SU-DHL-6 (cell line): Measurements from ENCODE around the gene CLN6.

Experiments
- CTCF ChIP-seq: fragments of 200-600 bp; sonication (generic); IDR thresholded peaks from one replicate; pipeline ENCODE4 v1.5.1; 2017; ENCODE audit warnings: antibody characterized with exemption, mild to moderate bottlenecking, low read length, moderate library complexity; ENCODE audit not compliant: insufficient read depth, poor library complexity, severe bottlenecking
- EZH2phosphoT487 ChIP-seq: fragments of 200-600 bp; sonication (generic), shearing (Covaris generic); conservative IDR thresholded peaks from 2 replicates; pipeline ENCODE4 v1.6.1; 2018; ENCODE audit warnings: mild to moderate bottlenecking, antibody characterized with exemption, low read length, moderate library complexity, mixed read lengths

GRCh38 chr15:68235022-68235421 is 5.5 kb upstream of the CLN6 start:
- TF ChIP-seq CTCF: no peak
- no peak for TF ChIP-seq EZH2phosphoT487
